ENCODE measurements around the gene DNAH9.

Gene DNAH9

DNA sequence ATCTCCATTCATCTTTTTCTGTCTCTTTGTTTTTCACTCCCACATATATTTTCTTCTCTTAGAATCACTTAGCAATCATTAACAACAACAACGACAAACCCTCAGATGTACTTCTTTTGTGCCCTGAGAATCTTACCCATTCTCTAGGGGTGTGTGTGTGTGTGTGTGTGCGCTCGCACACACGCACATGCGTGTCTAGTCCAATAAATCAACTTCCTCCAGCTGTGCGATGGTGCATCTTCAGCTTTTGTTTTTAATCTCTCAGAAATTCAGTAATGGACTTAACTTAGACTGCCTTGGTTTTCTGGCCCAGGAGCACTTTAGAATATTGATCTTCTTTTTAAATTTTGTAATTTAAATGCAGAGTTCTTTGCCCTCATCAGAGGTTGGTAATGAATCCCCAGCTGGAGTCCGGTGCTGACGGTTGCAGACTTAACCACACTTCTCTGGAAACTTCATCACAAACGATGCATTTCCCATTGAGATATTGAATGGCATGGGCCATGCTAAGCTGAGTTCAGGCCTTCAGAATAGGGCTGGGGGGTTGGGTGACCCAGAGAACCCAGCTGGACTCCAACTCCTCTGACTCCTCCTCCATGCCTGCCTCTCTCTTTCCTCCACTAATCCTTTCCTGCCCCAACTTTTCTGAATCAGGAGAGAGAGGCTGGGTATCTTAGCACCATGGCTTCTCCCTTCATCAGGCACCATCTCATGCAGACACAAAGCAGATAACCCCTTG, 205.1 kb downstream of the DNAH9 start:
- TF ChIP-seq, protein P1, sequence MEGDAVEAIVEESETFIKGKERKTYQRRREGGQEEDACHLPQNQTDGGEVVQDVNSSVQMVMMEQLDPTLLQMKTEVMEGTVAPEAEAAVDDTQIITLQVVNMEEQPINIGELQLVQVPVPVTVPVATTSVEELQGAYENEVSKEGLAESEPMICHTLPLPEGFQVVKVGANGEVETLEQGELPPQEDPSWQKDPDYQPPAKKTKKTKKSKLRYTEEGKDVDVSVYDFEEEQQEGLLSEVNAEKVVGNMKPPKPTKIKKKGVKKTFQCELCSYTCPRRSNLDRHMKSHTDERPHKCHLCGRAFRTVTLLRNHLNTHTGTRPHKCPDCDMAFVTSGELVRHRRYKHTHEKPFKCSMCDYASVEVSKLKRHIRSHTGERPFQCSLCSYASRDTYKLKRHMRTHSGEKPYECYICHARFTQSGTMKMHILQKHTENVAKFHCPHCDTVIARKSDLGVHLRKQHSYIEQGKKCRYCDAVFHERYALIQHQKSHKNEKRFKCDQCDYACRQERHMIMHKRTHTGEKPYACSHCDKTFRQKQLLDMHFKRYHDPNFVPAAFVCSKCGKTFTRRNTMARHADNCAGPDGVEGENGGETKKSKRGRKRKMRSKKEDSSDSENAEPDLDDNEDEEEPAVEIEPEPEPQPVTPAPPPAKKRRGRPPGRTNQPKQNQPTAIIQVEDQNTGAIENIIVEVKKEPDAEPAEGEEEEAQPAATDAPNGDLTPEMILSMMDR (IDR thresholded peaks at IDR 0.05; ENCODE audit: low read depth, low read length): no peak
- no peak overlapping the region for H3K4me3 ChIP-seq (ENCODE audit: low read depth, low read length)
- no peak for DNase-seq (ENCODE audit: low read depth, low spot score)
- in situ Hi-C loops (cut with HindIII; ENCODE audit: low sequenced_read_pairs): no loop called here

DNA sequence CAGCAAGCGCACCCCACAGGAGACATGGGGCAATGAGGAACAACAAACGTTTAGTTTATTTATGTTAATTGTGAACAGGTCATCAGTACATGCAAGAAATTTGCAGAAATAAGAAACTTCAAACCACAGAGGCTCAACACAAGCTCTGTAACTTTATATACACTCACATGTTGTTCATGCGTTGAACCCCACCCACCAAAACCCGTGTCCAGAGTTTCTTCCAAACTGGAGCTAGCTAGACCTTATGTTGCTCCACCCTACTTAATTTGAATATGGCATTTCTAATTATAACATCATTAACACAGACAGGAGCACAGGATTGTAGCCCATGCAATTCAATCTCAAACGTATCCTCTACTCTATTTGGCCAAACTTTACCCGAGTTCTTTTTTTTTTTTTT, 206.9 kb downstream of the DNAH9 start:
- TF ChIP-seq, protein P1 (IDR thresholded peaks at IDR 0.05; ENCODE audit: low read depth, low read length): no peak
- DNase-seq (ENCODE audit: low read depth, low spot score): no peak
- H3K4me3 ChIP-seq (ENCODE audit: low read depth, low read length): no peak overlapping the region
- in situ Hi-C loops (cut with HindIII; ENCODE audit: low sequenced_read_pairs): no loop called here

DNA sequence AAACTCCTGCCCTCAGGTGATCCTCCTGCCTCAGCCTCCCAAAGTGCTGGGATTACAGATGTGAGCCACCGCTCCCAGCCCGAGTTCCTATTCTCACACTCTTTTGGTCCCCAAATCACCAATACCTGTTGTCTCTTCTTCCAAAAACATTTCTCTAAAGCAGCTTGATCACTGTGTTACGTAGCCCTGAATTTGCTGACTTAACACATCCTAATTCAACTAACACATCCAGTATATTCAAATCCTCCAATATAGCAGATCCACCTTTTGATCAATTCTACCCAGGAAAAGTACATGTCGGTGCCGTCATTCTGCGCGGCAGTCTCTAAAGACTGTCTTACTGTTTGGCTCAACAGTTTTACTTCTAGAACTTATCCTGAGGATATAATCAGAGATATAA, 207.7 kb downstream of the DNAH9 start:
- in situ Hi-C loops (cut with HindIII; ENCODE audit: low sequenced_read_pairs): no loop called here
- no peak overlapping the region for H3K4me3 ChIP-seq (ENCODE audit: low read depth, low read length)
- no peak for DNase-seq (ENCODE audit: low read depth, low spot score)
- TF ChIP-seq, protein P1 (IDR thresholded peaks at IDR 0.05; ENCODE audit: low read depth, low read length): no peak

DNA sequence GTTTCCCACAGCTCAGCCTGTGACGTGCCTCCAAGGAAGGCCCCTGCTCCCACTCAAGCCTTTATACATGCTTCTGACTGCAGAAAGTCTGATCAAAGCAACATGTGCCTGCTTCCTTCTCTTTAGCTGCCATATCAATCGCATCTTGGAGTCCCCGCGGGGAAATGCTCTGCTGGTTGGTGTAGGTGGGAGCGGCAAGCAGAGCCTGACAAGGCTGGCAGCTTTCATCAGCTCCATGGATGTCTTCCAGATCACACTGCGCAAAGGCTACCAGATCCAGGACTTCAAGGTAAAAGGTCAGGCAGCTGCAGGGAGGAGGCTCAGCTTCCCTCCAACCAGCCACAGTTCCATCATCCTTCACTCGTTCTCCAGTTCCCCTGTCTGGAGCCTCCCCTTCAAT, 209.3 kb downstream of the DNAH9 start:
- H3K4me3 ChIP-seq (ENCODE audit: low read depth, low read length): no peak overlapping the region

DNA sequence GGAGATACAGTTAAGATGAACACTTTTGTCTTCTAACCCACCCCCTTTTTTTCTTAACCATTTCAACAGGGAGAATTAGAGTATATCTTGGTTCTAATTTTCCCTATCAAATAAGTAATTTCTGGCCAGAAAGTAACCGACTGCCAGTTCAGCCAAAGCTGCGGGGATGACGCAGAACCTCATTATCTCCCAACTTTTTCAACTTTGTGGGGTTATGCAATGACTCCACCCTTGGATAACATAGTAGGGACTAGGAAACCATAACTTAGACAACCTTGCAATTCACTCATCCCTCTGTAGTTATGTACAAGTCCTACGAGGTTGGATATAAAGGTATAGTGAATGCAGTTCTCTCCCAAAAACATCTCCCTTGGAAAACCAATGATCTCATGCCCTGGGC, 215.0 kb downstream of the DNAH9 start:
- TF ChIP-seq, protein P1 (IDR thresholded peaks at IDR 0.05; ENCODE audit: low read depth, low read length): no peak
- in situ Hi-C loops (cut with HindIII; ENCODE audit: low sequenced_read_pairs): no loop called here
- DNase-seq (ENCODE audit: low read depth, low spot score): no peak

More for the DNA sequence above, 209.3 kb downstream of the DNAH9 start:
- TF ChIP-seq, protein P1 (IDR thresholded peaks at IDR 0.05; ENCODE audit: low read depth, low read length): no peak
- in situ Hi-C loops (cut with HindIII; ENCODE audit: low sequenced_read_pairs): no loop called here
- no peak for DNase-seq (ENCODE audit: low read depth, low spot score)

DNA sequence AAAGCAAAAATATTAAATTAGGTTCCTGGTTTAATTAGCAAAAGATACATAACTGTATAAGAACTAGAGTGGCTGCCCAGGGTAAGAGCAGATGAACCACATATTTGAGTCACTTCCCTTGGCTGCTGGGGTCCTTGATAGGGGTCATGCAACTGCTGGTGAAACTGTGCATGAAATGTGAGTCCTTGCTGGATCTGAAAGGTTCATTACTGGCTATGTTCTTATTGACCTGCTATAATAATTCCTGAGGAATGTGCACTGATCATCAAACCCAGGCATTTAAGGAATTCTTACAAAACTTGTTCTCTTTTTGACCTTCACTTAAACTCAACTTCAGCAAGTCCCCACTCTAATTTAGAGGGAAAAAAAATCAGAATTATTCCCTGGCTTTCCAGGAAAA, 215.6 kb downstream of the DNAH9 start:
- peak; percentile 0 for DNase-seq (ENCODE audit: low read depth, low spot score)
- TF ChIP-seq, protein P1 (IDR thresholded peaks at IDR 0.05; ENCODE audit: low read depth, low read length): no peak
- H3K4me3 ChIP-seq (ENCODE audit: low read depth, low read length): no peak overlapping the region
- in situ Hi-C loops (cut with HindIII; ENCODE audit: low sequenced_read_pairs): no loop called here

More for the DNA sequence above, 215.0 kb downstream of the DNAH9 start:
- H3K4me3 ChIP-seq (ENCODE audit: low read depth, low read length): no peak overlapping the region
